ENCODE results near the gene CPNE1. TPM values are rescaled to one million over a fixed set of nuclear protein-coding genes. Genes with fewer than 3 reads are reported as not detected.

The CPNE1 gene
- total RNA-seq, 1 donor from 2014 or later: 109 TPM

- Histone ChIP-seq H3K36me3 (ENCODE audit: control insufficient read depth, insufficient read depth, low read length) (no peaks in the 10 kb centered on the region), H3K4me3 (ENCODE audit: low read depth, low read length) (no peak overlapping the region), H3K27me3 (ENCODE audit: control insufficient read depth, insufficient read depth, low read length) (no peaks in the 10 kb centered on the region)
- DNase-seq (ENCODE audit: low read depth): no peak
- TF ChIP-seq, protein P1, sequence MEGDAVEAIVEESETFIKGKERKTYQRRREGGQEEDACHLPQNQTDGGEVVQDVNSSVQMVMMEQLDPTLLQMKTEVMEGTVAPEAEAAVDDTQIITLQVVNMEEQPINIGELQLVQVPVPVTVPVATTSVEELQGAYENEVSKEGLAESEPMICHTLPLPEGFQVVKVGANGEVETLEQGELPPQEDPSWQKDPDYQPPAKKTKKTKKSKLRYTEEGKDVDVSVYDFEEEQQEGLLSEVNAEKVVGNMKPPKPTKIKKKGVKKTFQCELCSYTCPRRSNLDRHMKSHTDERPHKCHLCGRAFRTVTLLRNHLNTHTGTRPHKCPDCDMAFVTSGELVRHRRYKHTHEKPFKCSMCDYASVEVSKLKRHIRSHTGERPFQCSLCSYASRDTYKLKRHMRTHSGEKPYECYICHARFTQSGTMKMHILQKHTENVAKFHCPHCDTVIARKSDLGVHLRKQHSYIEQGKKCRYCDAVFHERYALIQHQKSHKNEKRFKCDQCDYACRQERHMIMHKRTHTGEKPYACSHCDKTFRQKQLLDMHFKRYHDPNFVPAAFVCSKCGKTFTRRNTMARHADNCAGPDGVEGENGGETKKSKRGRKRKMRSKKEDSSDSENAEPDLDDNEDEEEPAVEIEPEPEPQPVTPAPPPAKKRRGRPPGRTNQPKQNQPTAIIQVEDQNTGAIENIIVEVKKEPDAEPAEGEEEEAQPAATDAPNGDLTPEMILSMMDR (IDR thresholded peaks at IDR 0.05; ENCODE audit: insufficient read depth, low read length, poor library complexity, severe bottlenecking): no peak
Observed at GRCh38 chr20:35638751-35639150, 25.9 kb downstream of the CPNE1 start.

DNA sequence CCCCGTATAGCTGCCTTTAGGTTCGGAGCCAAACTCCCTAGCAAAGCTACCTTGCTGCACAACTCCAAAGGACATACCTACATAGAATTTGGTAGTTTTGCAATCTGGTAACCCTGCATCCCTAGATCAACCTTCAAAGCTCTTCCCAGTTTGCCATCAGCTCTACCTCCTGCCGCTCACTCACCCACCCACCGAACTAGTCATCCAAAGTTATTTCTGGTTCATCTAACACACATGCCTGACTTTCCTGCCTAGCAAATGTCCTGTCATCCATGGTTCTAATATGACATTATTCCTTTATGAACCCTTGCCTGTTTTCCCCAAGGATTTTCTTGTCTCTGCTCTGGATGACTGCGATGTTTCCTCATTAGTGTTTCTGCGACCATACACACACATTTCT, 27.4 kb downstream of the CPNE1 start:
- no peak for DNase-seq (ENCODE audit: low read depth)
- TF ChIP-seq, protein P1 (IDR thresholded peaks at IDR 0.05; ENCODE audit: insufficient read depth, low read length, poor library complexity, severe bottlenecking): no peak
- Histone ChIP-seq H3K4me3 (ENCODE audit: low read depth, low read length) (no peak overlapping the region), H3K36me3 (ENCODE audit: control insufficient read depth, insufficient read depth, low read length) (peaks cover 2% of the 10 kb centered on the region), H3K27me3 (ENCODE audit: control insufficient read depth, insufficient read depth, low read length) (no peaks in the 10 kb centered on the region)

DNA sequence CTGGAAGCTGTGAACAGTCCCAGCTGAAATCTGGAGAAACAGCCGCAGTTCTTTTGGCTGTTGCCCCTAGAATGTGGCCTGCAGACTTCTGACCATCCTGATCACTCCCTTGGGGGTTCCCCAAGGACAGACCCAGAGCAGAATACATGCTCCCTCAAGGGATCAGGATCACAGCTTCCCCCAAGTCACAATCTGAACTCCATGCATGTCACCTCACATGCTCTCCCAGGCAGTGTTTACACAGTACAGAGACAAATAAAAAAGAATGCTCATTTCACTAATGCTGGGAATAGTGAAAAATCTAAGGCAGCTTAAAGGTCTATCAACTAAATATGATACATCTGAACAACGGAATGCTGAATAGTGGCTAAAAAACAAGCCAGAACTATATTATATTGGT, 28.6 kb downstream of the CPNE1 start:
- TF ChIP-seq, protein P1 (IDR thresholded peaks at IDR 0.05; ENCODE audit: insufficient read depth, low read length, poor library complexity, severe bottlenecking): no peak
- Histone ChIP-seq H3K36me3 (ENCODE audit: control insufficient read depth, insufficient read depth, low read length) (peaks cover 4% of the 10 kb centered on the region), H3K27me3 (ENCODE audit: control insufficient read depth, insufficient read depth, low read length) (no peaks in the 10 kb centered on the region), H3K4me3 (ENCODE audit: low read depth, low read length) (no peak overlapping the region)
- DNase-seq (ENCODE audit: low read depth): no peak

DNA sequence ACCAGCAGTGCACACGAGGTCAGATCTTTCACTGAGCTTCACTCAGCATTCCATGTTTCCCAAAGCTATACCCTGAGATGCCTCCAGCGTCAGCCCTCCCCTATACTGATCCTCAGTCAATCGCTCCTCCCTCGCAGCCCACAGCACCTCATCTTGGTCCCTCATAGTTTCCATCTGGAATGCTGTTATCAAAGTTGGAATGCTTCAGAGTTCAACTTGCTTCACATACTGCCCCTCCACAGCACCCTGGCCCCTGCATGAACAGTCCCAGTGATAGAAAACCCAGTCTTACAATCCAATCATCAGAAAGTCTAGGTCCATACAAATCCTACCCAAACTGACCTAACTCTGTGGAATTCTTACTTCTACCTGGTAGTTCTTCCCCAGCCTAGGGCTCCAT, 29.0 kb downstream of the CPNE1 start:
- TF ChIP-seq, protein P1 (IDR thresholded peaks at IDR 0.05; ENCODE audit: insufficient read depth, low read length, poor library complexity, severe bottlenecking): no peak
- Histone ChIP-seq H3K36me3 (ENCODE audit: control insufficient read depth, insufficient read depth, low read length) (peaks cover 4% of the 10 kb centered on the region), H3K27me3 (ENCODE audit: control insufficient read depth, insufficient read depth, low read length) (no peaks in the 10 kb centered on the region), H3K4me3 (ENCODE audit: low read depth, low read length) (no peak overlapping the region)
- no peak for DNase-seq (ENCODE audit: low read depth)

GRCh38 chr20:35632539-35633115, 32.1 kb downstream of the CPNE1 start:
- no peak for DNase-seq (ENCODE audit: low read depth)
- peaks cover 4% of the 10 kb centered on the region for H3K36me3 ChIP-seq (ENCODE audit: control insufficient read depth, insufficient read depth, low read length)
- no peak overlapping the region for H3K4me3 ChIP-seq (ENCODE audit: low read depth, low read length)
- no peaks in the 10 kb centered on the region for H3K27me3 ChIP-seq (ENCODE audit: control insufficient read depth, insufficient read depth, low read length)
- TF ChIP-seq, protein P1 (IDR thresholded peaks at IDR 0.05; ENCODE audit: insufficient read depth, low read length, poor library complexity, severe bottlenecking): no peak

DNA sequence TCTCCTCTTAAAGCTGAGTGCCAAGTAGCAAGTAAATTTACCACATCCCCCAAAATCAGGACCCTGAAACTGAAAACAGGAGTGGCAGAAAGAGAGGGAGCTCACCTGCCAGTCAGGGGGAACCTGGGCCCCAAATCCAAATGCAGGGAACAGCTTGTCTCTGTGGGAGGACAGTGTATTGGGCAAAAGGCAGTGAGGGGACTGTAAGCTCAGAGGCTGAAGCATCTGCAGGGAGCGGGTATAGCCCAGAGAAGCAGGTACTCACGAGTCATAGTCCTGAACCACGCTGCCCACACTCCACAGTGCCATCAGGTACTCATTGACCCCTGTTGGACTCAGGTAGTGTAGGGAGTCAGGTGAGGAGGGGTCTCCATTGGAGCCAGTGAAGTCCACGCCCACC, 34.1 kb downstream of the CPNE1 start:
- H3K36me3 ChIP-seq (ENCODE audit: control insufficient read depth, insufficient read depth, low read length): peaks cover 4% of the 10 kb centered on the region
- no peak overlapping the region for H3K4me3 ChIP-seq (ENCODE audit: low read depth, low read length)
- no peak for DNase-seq (ENCODE audit: low read depth)
- no peaks in the 10 kb centered on the region for H3K27me3 ChIP-seq (ENCODE audit: control insufficient read depth, insufficient read depth, low read length)
- TF ChIP-seq, protein P1 (IDR thresholded peaks at IDR 0.05; ENCODE audit: insufficient read depth, low read length, poor library complexity, severe bottlenecking): no peak

Measured in kidney epithelial cell (primary cell).